ENCODE data around the gene TEKT3.

TEKT3 gene

GRCh38 chr17:15271741-15272140 lies 69.7 kb downstream of the TEKT3 start:
- Histone ChIP-seq H3K9ac (ENCODE audit: low read depth, low read length) (no peak overlapping the region), H3K9me3 (ENCODE audit: control insufficient read depth, insufficient read depth, low read length) (no peaks in the 10 kb centered on the region), H3K36me3 (ENCODE audit: insufficient read depth, low read length) (no peaks in the 10 kb centered on the region), H3K4me1 (ENCODE audit: insufficient read depth, low read length) (no peaks in the 10 kb centered on the region)

DNA sequence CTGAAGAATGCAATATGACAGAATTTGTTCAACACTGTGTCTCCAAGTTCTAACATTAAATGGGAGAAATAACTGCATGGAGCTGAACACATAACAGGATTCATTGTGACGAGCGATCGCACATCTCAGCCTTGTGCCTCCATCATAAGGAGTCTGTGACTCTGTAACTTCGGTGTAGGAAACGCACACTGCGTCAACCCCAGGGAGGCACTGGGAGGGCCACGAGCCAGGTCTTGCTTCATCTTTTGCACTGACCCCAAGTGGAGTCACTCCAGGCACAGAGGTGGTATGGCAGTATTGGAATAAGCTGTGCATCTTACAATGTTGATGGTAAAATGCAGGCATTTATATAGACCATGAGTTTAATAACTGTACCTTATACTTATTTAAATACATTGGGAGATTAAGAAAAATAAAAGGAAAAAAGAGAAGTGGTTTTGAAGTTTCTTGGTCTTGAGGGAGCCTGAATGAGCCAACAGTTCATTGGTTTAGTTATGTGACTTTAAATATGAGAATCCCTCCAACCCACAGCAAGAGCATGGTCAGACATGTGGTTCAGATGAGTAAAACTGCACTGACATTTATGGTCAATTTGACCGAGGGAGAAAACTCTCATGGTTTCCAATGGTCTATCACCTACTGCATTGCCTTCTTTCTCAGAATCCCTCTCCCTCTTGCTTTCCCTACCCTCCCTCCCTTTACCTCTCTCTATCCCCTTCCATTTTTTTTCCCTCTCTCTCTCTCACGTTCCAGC lies 70.6 kb downstream of the TEKT3 start:
- Histone ChIP-seq H3K9me3 (ENCODE audit: control insufficient read depth, insufficient read depth, low read length) (no peaks in the 10 kb centered on the region), H3K4me1 (ENCODE audit: insufficient read depth, low read length) (no peaks in the 10 kb centered on the region), H3K9ac (ENCODE audit: low read depth, low read length) (no peak overlapping the region), H3K36me3 (ENCODE audit: insufficient read depth, low read length) (no peaks in the 10 kb centered on the region)

GRCh38 chr17:15269780-15270089 lies 71.7 kb downstream of the TEKT3 start:
- Histone ChIP-seq H3K4me1 (ENCODE audit: insufficient read depth, low read length) (no peaks in the 10 kb centered on the region), H3K9ac (ENCODE audit: low read depth, low read length) (no peak overlapping the region), H3K36me3 (ENCODE audit: insufficient read depth, low read length) (no peaks in the 10 kb centered on the region), H3K9me3 (ENCODE audit: control insufficient read depth, insufficient read depth, low read length) (no peaks in the 10 kb centered on the region)

DNA sequence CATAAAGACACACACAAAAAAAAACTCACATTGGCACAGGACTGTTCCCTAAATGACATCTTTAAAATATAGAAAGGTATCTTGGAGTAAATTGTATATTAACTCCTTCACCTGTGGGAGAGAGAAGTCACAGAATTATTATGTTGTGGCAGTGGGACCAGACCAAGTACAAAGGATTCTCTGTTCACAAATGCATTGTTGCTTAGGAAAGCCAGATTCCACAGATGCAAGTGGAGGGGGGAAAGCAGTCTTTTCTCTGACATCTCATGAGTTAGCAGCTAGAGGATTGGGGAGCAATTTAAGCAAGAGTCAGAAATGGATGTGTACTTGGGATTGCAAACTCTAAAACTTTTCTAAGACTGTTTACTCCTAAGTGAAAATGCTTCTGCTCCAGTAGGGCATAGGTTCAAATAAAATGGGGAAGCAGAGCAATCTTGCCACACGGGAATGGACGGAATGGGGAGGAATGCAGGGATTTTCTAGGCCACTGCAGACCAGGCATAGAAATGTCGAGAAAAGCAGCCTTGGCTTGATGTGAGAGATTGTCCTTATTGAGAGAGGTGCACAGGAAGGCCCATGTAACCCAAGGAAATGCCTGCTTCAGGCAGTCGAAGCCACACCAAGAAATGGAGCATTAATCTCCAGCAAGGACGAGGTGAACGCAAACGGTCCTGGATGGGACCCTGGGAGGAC lies 72.2 kb downstream of the TEKT3 start:
- no peak overlapping the region for H3K9ac ChIP-seq (ENCODE audit: low read depth, low read length)
- no peaks in the 10 kb centered on the region for H3K9me3 ChIP-seq (ENCODE audit: control insufficient read depth, insufficient read depth, low read length)
- H3K4me1 ChIP-seq (ENCODE audit: insufficient read depth, low read length) = no peaks in the 10 kb centered on the region
- H3K36me3 ChIP-seq (ENCODE audit: insufficient read depth, low read length) = no peaks in the 10 kb centered on the region

- no peaks in the 10 kb centered on the region for H3K36me3 ChIP-seq (ENCODE audit: insufficient read depth, low read length)
- H3K4me1 ChIP-seq (ENCODE audit: insufficient read depth, low read length) = no peaks in the 10 kb centered on the region
- H3K9me3 ChIP-seq (ENCODE audit: control insufficient read depth, insufficient read depth, low read length) = no peaks in the 10 kb centered on the region
- no peak overlapping the region for H3K9ac ChIP-seq (ENCODE audit: low read depth, low read length)
These were observed 72.9 kb downstream of the TEKT3 start for GRCh38 chr17:15268461-15268860.

DNA sequence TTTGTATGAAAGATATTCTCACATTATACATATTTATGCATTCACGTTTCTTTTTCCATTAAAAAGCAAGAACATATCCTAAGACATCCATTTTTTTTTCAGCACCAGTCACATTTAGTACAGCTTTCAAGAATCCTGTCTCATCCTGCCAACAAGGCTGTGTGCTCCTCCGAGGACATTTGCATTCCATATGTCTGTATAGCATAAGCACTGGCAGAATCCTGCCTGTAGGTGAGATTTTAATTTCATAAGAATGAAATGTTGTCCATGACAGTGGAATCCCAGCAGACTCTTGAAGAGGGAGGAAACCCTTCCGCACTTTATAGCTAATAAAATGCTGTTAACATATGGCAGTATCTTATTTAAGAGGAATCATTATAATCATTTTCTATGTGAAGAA lies 73.4 kb downstream of the TEKT3 start:
- Histone ChIP-seq H3K4me1 (ENCODE audit: insufficient read depth, low read length) (no peaks in the 10 kb centered on the region), H3K36me3 (ENCODE audit: insufficient read depth, low read length) (no peaks in the 10 kb centered on the region), H3K9ac (ENCODE audit: low read depth, low read length) (no peak overlapping the region), H3K9me3 (ENCODE audit: control insufficient read depth, insufficient read depth, low read length) (no peaks in the 10 kb centered on the region)

- Histone ChIP-seq H3K9me3 (ENCODE audit: control insufficient read depth, insufficient read depth, low read length) (no peaks in the 10 kb centered on the region), H3K36me3 (ENCODE audit: insufficient read depth, low read length) (no peaks in the 10 kb centered on the region), H3K4me1 (ENCODE audit: insufficient read depth, low read length) (no peaks in the 10 kb centered on the region), H3K9ac (ENCODE audit: low read depth, low read length) (no peak overlapping the region)
These were observed 74.9 kb downstream of the TEKT3 start for GRCh38 chr17:15266325-15267125.

DNA sequence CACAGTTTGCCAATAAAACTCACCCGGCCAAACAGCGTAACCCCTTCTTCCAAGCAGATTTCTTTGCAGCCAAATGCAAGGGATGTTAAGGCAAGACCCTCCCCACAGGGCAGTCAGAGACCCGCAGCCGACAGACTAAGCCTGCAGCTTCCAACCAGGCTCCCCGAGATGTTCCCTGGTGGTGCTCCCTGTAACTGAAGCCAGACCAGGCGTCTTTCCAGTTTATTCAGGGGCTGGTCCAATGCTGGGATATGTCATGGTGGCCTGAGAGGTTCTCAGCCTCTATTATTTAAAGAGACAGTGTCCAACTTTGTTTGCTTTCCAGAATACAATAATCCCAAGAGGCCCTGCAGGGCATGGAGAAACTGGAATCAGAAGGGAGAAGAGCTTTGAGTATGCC lies 76.3 kb downstream of the TEKT3 start, which contains the start of gene PMP22:
Gene PMP22, minus strand, starts transcription at position 196 of the 400 bp plus-strand sequence. CDS start 4,599 bp downstream, outside the sequence.
- no peak within 1 kb of the TSS for H3K9ac ChIP-seq (ENCODE audit: low read depth, low read length)
- H3K4me1 ChIP-seq (ENCODE audit: insufficient read depth, low read length) = no peaks in the 10 kb centered on the region
- H3K9me3 ChIP-seq (ENCODE audit: control insufficient read depth, insufficient read depth, low read length) = no peaks in the 10 kb centered on the region
- no peaks in the 10 kb centered on the region for H3K36me3 ChIP-seq (ENCODE audit: insufficient read depth, low read length)

- Histone ChIP-seq H3K9me3 (ENCODE audit: control insufficient read depth, insufficient read depth, low read length) (no peaks in the 10 kb centered on the region), H3K9ac (ENCODE audit: low read depth, low read length) (no peak overlapping the region), H3K36me3 (ENCODE audit: insufficient read depth, low read length) (no peaks in the 10 kb centered on the region), H3K4me1 (ENCODE audit: insufficient read depth, low read length) (no peaks in the 10 kb centered on the region)
These were observed 76.9 kb downstream of the TEKT3 start for GRCh38 chr17:15264542-15264941.

DNA sequence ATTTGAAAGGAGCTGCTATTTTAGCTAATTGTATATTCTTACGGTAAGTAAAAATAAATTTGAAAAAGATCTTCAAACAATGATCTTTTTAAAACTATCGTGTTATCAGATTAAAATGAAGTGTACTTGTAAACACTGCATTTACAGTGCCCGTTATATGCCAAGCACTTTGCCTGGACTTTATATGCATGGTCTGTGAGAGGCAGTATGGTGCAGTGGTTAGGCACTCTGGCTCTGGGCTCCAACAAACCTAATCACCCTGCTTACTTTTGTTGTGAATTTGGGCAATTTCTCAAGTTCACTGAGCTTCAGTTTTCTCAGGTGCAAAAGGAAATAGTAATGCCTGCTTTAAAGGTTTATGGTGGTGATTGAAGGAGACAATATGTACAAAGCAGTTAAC lies 77.7 kb downstream of the TEKT3 start:
- Histone ChIP-seq H3K9me3 (ENCODE audit: control insufficient read depth, insufficient read depth, low read length) (no peaks in the 10 kb centered on the region), H3K36me3 (ENCODE audit: insufficient read depth, low read length) (no peaks in the 10 kb centered on the region), H3K9ac (ENCODE audit: low read depth, low read length) (peak overlapping the region; percentile 61; the same call in 1 of the 2 replicates), H3K4me1 (ENCODE audit: insufficient read depth, low read length) (no peaks in the 10 kb centered on the region)

DNA sequence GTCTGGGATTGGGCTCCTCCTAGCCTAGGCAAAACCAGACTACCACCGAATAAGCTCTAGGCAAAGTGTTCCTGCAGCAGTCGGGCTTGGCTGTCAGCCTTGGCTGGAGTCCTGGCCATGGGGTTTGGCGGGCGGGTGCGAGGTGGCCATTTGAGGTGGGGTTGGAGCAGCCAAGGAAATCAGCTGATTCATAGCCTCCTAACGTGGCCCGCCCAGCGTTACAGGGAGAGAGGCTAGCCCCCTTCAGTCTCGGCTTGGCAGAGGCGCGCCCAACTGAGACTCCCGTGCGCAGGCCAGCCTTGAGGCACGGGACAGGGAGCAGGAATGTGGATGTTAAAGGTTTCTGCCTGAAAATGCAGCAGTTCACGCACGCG lies 78.2 kb downstream of the TEKT3 start:
- H3K9ac ChIP-seq (ENCODE audit: low read depth, low read length) = peak overlapping the region; percentile 61
- H3K36me3 ChIP-seq (ENCODE audit: insufficient read depth, low read length) = no peaks in the 10 kb centered on the region
- no peaks in the 10 kb centered on the region for H3K4me1 ChIP-seq (ENCODE audit: insufficient read depth, low read length)
- H3K9me3 ChIP-seq (ENCODE audit: control insufficient read depth, insufficient read depth, low read length) = no peaks in the 10 kb centered on the region

DNA sequence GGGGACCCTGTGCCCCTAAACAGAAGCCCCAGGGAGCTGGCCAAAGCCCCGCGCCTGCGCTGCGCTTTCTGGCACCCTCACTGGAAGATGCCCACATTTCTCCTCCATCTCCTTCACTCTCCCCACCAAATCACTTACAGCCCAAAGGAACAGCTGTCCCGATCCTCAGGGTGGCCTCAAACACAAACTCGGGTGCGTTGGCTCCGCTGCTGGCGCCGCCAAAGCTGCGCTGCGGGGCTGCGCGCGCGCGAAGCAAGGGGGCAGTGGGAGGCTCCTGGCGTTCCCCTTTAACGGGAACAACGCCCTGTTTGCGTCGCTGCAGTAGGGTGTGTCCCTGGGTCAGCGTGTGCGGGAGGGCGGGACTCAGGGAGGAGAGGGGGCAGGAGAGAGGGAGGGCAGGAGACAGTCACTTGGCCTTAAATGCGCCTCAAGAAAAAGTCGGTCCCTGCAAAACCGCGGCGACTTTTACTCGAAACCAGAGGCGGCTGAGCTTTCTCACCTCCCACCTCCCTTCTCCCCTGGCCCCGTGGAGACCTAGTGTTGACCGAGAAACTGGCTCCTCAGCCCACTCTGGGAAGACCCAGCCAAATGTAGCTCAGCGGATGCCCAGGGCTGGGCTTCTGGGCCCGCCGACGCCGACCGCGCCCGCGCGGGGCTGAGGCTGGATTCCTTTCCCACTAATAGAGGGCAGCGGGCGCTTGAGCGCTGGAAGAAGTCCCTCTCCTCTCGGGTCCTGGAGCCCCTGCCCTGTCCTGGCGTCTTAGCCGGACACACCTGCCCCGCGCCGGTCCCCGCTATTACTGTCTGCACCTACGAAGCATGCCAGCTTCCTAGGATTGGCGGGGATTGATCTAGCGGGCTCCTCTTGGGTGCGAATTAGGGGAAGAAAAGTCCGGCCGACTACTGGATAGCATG lies 78.8 kb downstream of the TEKT3 start:
- Histone ChIP-seq H3K9me3 (ENCODE audit: control insufficient read depth, insufficient read depth, low read length) (no peaks in the 10 kb centered on the region), H3K4me1 (ENCODE audit: insufficient read depth, low read length) (no peaks in the 10 kb centered on the region), H3K9ac (ENCODE audit: low read depth, low read length) (peak overlapping the region; percentile 61), H3K36me3 (ENCODE audit: insufficient read depth, low read length) (no peaks in the 10 kb centered on the region)

GRCh38 chr17:15261802-15262290 lies 79.6 kb downstream of the TEKT3 start:
- no peaks in the 10 kb centered on the region for H3K36me3 ChIP-seq (ENCODE audit: insufficient read depth, low read length)
- H3K9me3 ChIP-seq (ENCODE audit: control insufficient read depth, insufficient read depth, low read length) = no peaks in the 10 kb centered on the region
- H3K4me1 ChIP-seq (ENCODE audit: insufficient read depth, low read length) = no peaks in the 10 kb centered on the region
- peak overlapping the region; percentile 61; the same call in 1 of the 2 replicates for H3K9ac ChIP-seq (ENCODE audit: low read depth, low read length)

Data from ES-I3 (cell line).